Hematopoietic multipotent progenitor cell treated with erythropoietin and hydrocortisone succinate and interleukin-3 and kit ligand, for 17 days (in vitro differentiated cells): ENCODE results near the gene LRRC19.

Source experiments
- DNase-seq: peaks from one replicate; pipeline ENCODE4 v3.0.0-alpha.2; 2015; ENCODE audit warnings: low spot score

LRRC19 gene

GRCh38 chr9:26955921-26956859 lies 49.3 kb downstream of the LRRC19 start, which contains the start of gene IFT74:
TSS of gene IFT74 (plus strand) at chr9:26956412. CDS start at chr9:26961968, 5,556 bp downstream.
- peak; percentile 99 for DNase-seq

DNA sequence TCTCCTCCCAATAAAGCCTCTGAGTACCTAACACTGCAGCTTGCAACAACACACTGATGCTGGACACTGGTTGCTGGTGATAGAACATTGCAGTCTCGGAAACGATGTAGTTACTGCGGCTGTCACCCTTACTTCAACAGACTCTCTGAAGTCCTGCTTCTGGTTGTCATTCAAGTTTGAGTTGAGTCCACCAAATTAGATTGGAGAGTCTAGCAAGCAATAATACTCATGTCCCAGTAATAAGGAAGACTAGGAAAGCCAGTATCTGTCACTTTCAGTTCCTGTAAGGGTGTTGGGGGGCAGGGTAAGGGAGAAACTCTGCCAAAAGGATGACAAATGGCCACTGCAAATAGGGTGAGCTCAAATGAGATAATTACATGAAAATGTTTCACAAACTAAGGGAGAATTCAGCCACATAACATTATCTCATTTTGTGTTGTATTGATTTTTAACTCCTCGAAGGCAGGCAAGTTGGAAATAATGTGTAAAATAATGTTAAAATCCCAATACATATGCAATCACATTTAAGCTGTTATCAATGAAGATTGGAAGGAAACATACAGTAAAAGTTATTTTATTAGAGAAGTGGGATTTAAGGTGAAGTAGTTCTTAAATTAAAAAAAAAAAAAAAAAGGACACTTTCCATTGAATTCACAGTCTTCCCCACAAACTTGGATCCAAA lies 50.1 kb downstream of the LRRC19 start:
- peak; percentile 76 for DNase-seq

- DNase-seq: peak; percentile 31
These were observed 51.4 kb downstream of the LRRC19 start for GRCh38 chr9:26954050-26954508.

DNA sequence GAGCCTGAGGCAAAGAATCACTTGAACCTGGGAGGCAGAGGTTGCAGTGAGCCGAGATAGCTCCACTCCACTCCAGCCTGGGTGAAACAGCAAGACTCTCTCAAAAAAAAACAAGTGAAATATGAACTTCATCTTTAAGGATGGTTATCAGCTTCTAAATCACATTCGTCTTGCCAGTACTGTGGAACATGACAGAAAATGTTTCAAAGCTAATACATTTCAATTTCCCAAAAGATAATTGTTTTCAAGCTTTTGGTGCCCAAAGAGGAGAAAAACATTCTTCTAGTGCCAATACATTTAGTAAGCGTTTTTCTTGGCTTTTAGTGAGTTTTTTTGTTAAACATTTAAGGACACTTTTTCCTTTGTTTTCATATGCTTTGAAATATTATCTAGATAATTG lies 53.7 kb downstream of the LRRC19 start:
- no peak for DNase-seq

GRCh38 chr9:26950521-26950920 lies 55.0 kb downstream of the LRRC19 start:
- DNase-seq: no peak

- DNase-seq: no peak
These were observed 55.8 kb downstream of the LRRC19 start for GRCh38 chr9:26949637-26950069.

DNA sequence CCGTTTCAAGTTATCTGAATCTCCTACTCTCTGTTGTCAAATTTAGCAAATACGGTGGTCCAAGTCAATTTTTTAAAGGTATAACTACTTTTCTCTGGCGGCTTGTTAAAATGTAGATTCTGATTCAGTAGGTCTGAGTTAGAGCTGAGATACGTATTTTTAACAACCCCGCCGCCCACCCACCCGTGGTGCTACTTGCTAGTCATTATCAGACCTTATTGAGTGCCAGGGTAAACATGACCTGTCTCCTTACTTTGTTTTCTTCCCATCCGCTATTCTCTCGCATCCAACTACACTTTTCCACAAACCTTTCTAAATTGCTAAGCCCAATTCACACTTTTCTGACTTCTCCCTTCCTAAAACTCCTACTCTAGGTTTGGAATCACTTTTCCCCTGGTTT lies 57.7 kb downstream of the LRRC19 start:
- no peak for DNase-seq

GRCh38 chr9:26946753-26947727 lies 58.4 kb downstream of the LRRC19 start, which contains the start of gene PLAA:
TSS of gene PLAA (minus strand) at chr9:26947242. CDS start at chr9:26947045, 197 bp downstream.
- peak; percentile 92 for DNase-seq

GRCh38 chr9:26945591-26945990 lies 59.9 kb downstream of the LRRC19 start:
- DNase-seq: peak; percentile 32
